HG03354 (cell line): ENCODE data around the gene TOGARAM2.

Source experiments
- ATAC-seq: cut with Tn5 transposase; IDR thresholded peaks from one replicate; pipeline ENCODE4 v1.9.1; 2021; ENCODE audit warnings: mild to moderate bottlenecking; ENCODE audit not compliant: unreplicated experiment, poor library complexity, severe bottlenecking

Gene TOGARAM2

DNA sequence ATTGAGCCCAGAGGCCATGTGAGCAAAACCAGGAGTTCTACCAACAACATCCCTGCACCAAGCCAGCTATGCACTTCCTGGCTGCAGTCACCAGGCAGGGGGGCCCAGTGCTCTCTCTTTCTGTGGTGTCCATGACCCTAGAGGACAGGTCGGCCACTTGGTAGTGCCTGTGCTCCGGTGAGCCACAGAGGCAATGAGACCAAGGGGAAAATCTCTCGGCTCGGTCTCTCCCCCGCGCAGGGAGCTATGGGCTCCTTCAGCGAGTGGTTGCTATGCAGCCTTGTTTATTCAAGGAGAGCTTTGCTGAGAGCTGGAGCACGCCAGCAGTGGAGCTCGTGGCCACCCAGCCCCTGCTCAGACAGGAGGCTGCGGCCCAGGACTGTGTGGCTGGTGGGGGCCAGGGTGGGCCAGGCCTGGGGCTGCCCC is at the start of gene TOGARAM2:
Gene TOGARAM2 (plus strand): TSS at position 283 of the 426 bp plus-strand sequence. CDS start 13,537 bp downstream, outside the sequence.
- ATAC-seq: no peak

- ATAC-seq: no peak
Observed at GRCh38 chr2:28934769-28935168, 46.3 kb upstream of the TOGARAM2 start.

DNA sequence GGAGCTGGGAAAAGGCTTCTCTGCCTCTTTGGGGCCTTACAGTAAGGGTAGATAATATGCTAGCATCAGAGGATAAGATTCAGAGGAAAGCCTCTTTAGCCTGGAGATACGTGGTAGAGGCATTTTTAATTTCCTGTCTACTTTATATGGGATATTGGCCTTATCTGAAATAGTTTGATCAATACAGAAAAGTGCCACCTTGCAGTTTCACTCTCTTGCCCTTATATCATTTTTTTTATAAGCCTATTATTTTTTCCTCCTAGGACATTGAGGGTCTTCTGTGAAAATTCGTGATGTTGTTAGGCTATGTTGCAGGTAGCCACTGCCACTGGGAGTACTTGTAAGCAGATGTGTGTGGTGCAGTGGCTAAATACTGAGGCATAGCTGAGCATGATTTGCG is 40.1 kb upstream of the TOGARAM2 start:
- no peak for ATAC-seq

GRCh38 chr2:28944535-28945248 is 36.4 kb upstream of the TOGARAM2 start:
- ATAC-seq: no peak

GRCh38 chr2:28948160-28948559 is 32.9 kb upstream of the TOGARAM2 start:
- no peak for ATAC-seq

DNA sequence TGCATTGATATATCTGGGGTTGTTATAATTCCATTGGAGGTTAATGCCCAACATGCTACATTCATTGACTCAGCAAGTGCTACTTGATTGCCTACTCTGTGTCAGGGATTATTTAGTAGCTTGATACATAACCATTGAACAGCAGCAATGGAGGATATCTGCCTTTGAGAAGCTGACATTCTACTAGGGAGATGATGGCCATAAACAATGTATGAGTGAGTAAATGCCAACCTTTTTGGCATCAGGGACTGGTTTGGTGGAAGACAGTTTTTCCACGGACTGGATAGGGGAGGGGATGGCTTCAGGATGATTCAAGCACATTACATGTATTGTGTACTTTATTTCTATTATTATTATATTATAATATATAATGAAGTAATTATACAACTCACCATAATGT is 31.9 kb upstream of the TOGARAM2 start:
- ATAC-seq: no peak

- no peak for ATAC-seq
Observed at GRCh38 chr2:28949617-28950305, 31.3 kb upstream of the TOGARAM2 start.

DNA sequence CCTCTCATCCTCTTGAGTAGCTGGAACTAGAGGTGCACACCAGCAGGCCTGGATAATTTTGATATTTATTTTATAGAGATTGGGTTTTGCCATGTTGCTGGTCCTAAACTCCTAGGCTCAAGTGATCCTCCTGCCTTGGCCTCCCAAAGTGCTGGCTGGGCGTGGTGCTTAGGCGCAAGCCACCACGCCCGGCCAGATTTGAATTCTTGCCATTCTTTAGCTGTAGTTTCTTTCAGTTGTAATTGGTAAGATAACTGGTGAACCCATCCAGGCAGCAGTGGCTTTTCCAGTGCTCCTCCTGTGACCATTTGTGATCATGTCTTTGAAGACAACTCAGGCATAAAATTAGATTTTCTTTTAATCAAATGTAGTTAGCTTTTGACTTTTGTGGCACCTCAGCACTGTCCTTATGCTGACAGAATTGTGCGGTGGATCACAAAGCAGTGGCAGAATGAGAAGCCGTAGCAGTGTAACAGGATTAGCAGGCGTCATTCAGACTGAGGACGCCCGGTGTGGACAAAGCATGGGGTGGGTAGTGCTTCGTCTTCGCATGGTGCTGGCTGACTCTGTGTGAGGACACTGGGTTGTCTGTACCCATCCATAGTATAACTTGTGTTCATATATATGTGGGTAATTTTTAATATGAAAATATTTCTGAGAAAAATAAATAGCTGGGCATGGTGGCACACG is 30.0 kb upstream of the TOGARAM2 start:
- no peak for ATAC-seq

- ATAC-seq: no peak
Observed at GRCh38 chr2:28951910-28952835, 28.9 kb upstream of the TOGARAM2 start.

- no peak for ATAC-seq
Observed at GRCh38 chr2:28952836-28953211, 28.3 kb upstream of the TOGARAM2 start.

DNA sequence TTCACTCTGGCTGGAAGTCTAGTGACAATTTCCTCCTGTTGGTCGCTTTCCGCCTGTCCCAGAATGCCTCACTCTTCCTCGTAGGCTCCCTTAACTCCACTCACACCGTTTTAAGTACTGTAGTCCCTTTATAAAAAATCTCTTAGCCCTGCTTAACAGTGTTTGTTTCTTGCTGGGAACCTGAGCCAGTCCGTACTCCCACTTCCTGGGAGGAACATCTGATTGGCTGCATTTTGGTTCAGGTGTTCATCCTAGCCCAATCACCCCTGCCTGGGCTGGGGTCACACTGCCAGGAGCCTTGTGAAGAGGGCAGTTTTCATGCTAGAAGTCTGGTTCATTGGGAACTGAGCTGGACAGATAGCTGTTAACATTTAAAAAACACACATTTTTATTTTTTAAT is 25.6 kb upstream of the TOGARAM2 start:
- no peak for ATAC-seq

- ATAC-seq: peak; percentile 51
Observed at GRCh38 chr2:28956415-28956826, 24.7 kb upstream of the TOGARAM2 start.

- no peak for ATAC-seq
Observed at GRCh38 chr2:28956890-28957289, 24.2 kb upstream of the TOGARAM2 start.

DNA sequence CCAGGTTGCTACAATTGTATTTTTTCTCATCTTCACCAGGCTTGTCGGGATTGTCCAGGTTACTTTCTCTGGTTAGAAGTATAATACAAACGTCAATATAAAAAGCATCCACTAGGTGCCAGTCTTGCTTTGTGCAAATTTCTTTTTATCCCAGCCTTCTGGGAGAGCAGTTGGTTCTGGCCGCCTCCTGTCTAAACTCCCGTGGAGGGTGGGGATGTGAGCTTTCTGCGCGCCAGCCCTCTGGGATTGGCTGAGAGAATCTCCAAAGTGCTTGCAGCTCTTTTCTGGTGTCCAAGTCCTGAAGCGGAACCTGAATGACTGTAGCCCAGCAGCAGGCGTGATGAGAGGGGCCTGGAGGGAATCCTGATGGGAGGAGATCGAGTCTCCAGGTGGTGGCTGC is 22.4 kb upstream of the TOGARAM2 start:
- no peak for ATAC-seq

DNA sequence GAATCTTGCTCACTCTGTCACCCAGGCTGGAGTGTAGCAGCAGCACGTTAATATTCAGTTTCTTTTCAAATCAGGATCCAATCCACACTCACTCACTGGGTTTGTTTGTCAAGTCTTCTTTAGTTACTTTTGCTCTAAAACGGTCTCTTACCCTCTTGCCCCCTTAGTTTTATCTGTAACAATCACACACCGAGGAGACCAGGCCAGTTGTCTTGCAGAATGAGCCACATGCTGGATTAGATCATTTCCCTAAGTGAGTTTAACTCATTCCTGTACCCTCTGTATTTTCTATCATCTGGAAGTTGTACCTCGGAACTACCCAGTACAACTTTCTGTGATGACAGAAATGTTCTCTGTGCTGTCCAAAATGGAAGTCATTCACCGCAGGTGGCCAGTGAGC is 20.7 kb upstream of the TOGARAM2 start:
- no peak for ATAC-seq

DNA sequence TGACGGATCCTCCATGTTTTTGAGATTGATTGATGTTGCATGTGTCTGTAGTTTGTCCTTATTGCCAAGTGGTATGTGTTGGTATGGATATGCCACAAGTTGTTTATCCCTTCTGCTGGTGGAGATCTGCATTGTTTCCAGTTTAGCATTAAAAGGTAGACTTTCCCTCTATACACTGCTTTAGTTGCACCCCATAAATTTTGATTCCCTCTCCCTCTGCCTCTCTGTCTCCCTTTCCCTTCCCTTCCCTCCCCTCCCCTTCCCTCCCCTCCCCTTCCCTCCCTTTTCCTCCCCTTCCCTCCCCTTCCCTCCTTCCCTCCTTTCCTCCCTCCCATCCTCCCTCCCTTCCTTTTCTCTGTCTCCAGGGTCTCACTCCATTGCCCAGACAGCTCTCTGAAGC is 18.6 kb upstream of the TOGARAM2 start:
- no peak for ATAC-seq

- ATAC-seq: no peak
Observed at GRCh38 chr2:28970464-28971160, 10.5 kb upstream of the TOGARAM2 start.

DNA sequence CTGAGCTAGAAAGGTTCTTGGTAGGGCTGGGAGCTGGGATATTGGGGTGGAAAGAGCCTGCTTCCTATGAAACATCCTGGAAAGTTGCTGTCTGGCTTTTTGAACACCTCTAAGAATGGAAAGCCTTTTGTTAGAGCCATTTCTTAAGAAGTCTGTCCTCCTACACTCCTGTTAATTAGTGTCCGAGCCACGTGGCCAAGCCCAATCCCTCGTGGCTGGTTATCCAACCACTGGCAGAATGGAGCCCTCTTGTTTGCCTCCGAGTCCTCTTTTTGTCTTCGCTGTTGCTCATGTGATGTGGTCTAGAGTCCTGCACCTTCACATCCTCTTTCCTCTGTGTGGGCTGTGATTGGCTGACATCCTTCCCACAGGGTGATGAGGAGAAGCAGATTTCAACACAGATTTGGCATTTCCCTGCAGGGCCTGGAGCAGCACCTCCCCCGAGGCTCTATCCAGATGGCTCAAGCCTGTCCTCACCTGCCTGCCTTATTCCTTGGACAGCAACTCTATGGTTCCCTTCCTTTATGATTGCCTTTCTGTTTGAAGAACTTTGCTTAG is 8.2 kb upstream of the TOGARAM2 start:
- ATAC-seq: no peak

DNA sequence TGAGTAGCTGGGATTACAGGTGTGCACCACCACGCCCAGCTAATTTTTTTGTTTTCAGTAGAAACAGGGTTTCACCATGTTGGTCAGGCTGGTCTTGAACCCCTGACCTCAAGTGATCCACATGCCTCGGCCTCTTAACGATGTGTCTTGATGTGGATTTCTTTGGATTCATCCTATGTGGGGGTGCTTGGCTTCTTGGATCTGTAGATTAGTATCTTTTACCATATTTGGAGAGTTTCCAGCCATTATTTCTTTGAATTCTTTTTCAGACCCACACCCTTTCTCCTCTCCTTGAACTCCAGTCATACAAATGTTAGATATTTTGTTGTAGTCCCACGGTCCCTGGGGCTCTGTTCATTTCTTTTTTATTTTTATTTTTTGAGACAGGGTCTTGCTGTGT is 6.8 kb upstream of the TOGARAM2 start:
- no peak for ATAC-seq
